ENCODE results near the gene NSMCE1. TPM values are rescaled to one million over a fixed set of nuclear protein-coding genes. Genes with fewer than 3 reads are reported as not detected.

The NSMCE1 gene
- total and polyA plus RNA-seq, 2 of the 8 experiments (the other 6 are each of a cell fraction or from before 2014, with no cell fraction given) = 8.1 to 16.6 TPM

DNA sequence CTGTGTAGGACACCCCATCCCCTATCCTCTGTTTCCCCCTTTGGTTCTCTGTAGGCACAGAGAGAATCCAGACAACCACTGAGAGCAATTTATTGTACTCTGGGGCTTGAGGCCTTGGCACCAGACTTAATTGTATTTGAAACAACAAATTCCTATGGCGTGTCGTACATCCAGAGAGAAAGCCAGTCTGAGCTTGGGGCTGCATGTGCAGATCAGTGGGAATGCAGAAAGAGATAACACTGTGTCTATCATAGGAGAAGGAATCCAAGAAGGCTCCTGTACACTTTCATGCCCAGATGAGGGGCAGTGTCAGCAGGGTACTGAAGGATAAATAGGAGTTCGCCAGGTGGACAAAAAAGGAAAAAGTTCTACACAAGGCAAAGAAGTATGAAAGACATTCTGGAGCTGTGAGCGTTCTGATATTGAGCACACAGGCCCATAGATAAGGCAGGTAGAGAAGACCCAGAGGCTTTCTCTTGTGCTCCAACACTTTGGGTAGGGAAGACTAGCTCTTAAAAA, 23.2 kb upstream of the NSMCE1 start (continued):
- no peak for TF ChIP-seq RBBP5 (IDR thresholded peaks at IDR 0.05; ENCODE audit: borderline replicate concordance, low read depth, low read length)
- TF ChIP-seq, protein P1, sequence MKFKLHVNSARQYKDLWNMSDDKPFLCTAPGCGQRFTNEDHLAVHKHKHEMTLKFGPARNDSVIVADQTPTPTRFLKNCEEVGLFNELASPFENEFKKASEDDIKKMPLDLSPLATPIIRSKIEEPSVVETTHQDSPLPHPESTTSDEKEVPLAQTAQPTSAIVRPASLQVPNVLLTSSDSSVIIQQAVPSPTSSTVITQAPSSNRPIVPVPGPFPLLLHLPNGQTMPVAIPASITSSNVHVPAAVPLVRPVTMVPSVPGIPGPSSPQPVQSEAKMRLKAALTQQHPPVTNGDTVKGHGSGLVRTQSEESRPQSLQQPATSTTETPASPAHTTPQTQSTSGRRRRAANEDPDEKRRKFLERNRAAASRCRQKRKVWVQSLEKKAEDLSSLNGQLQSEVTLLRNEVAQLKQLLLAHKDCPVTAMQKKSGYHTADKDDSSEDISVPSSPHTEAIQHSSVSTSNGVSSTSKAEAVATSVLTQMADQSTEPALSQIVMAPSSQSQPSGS (IDR thresholded peaks at IDR 0.05; ENCODE audit: low read length) = no peak
- no peak for TF ChIP-seq EZH2 (IDR thresholded peaks at IDR 0.05; ENCODE audit: low read depth, low read length, severe bottlenecking)
- TF ChIP-seq RNF2 (IDR thresholded peaks at IDR 0.05; ENCODE audit: borderline replicate concordance, low read depth, low read length, missing control alignments, poor library complexity, severe bottlenecking) = no peak
- no peak for TF ChIP-seq SP1 (IDR thresholded peaks at IDR 0.05; ENCODE audit: low read depth, low read length)
- no peak for TF ChIP-seq GABPA (IDR thresholded peaks at IDR 0.05; ENCODE audit: borderline replicate concordance, insufficient read depth, low read length)

Data from H1 (cell line).